PFSK-1 (cell line): Measurements from ENCODE around the gene COL4A2.

Experiments
- FOXP2 ChIP-seq: optimal IDR thresholded peaks from 2 replicates; pipeline ENCODE3; 2011; ENCODE audit warnings: borderline replicate concordance, control low read depth, inconsistent platforms; ENCODE audit not compliant: insufficient read depth; ENCODE audit errors: extremely low read length, extremely low read depth
- POLR2AphosphoS5 ChIP-seq: IDR thresholded peaks from 2 replicates; pipeline ENCODE4 v1.6.1; 2012; ENCODE audit warnings: low read depth, mild to moderate bottlenecking, control low read depth, low read length, moderate library complexity
- REST ChIP-seq, 2 experiments: IDR thresholded peaks; 2 replicates each; pipeline versions ENCODE4 v1.6.1 to v1.8.0; 2011 to 2012; ENCODE audit warnings: low read depth in 2 of 2, low read length in 2 of 2, control low read depth in 1 of 2, inconsistent platforms in 1 of 2, mild to moderate bottlenecking in 1 of 2, moderate library complexity in 1 of 2; ENCODE audit not compliant: insufficient read depth in 1 of 2
- SIN3A ChIP-seq: IDR thresholded peaks from 2 replicates; pipeline ENCODE4 v1.6.1; 2012; ENCODE audit warnings: mild to moderate bottlenecking, low read length, moderate library complexity, borderline replicate concordance; ENCODE audit not compliant: insufficient read depth
- TAF1 ChIP-seq: IDR thresholded peaks from 2 replicates; pipeline ENCODE4 v1.6.1; 2012; ENCODE audit warnings: low read length, control low read depth, borderline replicate concordance; ENCODE audit not compliant: insufficient read depth

Gene COL4A2

GRCh38 chr13:110316196-110316595 lies 9.1 kb downstream of the COL4A2 start:
- TF ChIP-seq SIN3A = no peak
- TF ChIP-seq REST (IDR thresholded peaks at IDR 0.05; ENCODE audit: insufficient read depth in 1 of 2, low read depth in 2 of 2, low read length in 2 of 2) = no peak

DNA sequence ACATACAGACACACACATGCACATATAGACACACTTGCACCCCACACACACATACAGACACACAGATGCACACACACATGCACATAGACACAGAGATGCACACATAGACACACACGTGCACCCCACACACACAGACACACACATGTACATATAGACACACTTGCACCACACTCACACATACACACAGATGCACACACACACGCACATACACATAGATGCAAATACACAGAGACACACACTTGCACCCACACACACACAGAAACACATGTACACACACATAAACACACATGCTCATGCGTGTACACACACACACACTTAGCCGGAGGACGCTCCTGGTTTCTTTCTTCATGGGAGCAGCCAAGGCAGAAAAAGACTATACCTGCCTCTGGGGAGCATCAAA lies 10.0 kb downstream of the COL4A2 start:
- TF ChIP-seq TAF1 (no peak), FOXP2 (no peak), POLR2AphosphoS5 (no peak), SIN3A (no peak), REST (IDR thresholded peaks at IDR 0.05; ENCODE audit: insufficient read depth in 1 of 2, low read depth in 2 of 2, low read length in 2 of 2) (no peak)

DNA sequence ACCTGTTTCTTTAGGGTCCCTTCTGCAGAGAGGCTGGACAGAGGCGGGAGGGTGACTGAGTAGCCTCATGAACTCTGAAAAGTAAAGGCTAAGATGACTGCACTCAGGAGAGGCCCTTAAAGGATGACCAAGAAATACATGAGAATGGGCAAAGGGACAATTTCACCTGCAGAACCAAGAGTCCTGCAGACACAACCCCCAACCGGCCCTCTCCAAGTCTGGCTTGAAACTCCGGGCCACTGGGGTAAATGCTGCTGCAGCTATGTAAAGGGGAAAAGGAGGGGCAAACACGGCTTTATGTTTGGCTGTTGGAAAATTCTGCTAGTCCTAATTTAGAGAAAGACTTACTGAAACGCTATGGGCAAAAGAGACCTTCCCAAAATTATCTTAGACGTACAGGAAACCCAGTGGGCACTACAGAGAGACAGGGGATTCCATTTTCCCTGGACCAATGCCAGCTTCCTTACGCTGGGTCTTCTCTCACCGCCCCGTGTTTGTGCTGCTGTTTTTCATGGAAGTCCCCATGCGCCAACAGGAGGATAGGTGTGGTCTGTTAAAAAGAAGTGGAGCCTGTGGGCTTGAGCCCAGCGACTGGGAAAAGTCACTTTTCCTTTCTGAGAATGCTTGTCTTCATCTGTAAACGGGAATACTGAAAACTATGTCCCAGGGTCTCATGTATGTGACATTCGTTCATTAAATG lies 10.6 kb downstream of the COL4A2 start:
- TF ChIP-seq FOXP2 (no peak), SIN3A (no peak), REST (IDR thresholded peaks at IDR 0.05; ENCODE audit: insufficient read depth in 1 of 2, low read depth in 2 of 2, low read length in 2 of 2) (no peak), TAF1 (no peak), POLR2AphosphoS5 (no peak)

GRCh38 chr13:110318920-110319319 lies 11.8 kb downstream of the COL4A2 start:
- TF ChIP-seq REST (IDR thresholded peaks at IDR 0.05; ENCODE audit: insufficient read depth in 1 of 2, low read depth in 2 of 2, low read length in 2 of 2) = no peak
- TF ChIP-seq FOXP2 = no peak
- no peak for TF ChIP-seq TAF1
- no peak for TF ChIP-seq POLR2AphosphoS5
- no peak for TF ChIP-seq SIN3A

DNA sequence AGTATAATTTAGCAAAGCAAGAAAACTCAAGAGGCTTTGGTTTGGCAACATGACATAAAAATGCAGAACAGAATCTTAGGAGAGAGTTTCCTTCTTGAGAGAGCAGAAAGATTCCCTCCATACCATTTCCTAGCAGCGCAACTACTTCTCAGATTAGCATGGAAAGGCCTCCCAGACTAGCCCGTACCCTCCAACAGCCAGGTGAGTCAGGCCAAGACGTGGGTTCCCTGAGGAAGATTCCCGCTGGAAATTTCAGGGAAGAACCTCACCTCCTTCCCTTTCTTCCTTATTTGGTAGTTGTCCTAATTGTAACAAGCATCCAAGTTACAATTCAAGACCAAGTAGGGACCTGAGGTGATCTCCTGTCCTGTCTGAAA lies 12.3 kb downstream of the COL4A2 start:
- TF ChIP-seq REST (IDR thresholded peaks at IDR 0.05; ENCODE audit: insufficient read depth in 1 of 2, low read depth in 2 of 2, low read length in 2 of 2) = no peak
- no peak for TF ChIP-seq SIN3A
- TF ChIP-seq FOXP2 = no peak
- TF ChIP-seq POLR2AphosphoS5 = no peak
- no peak for TF ChIP-seq TAF1
